ENCODE data around the gene KCNH1. TPM values are rescaled to one million over a fixed set of nuclear protein-coding genes. Genes with fewer than 3 reads are reported as not detected.
A peak's percentile ranks its signal among the peaks of the same experiment; 100 is the strongest.

Gene KCNH1
- total RNA-seq, 1 donor, result 41.3 TPM

DNA sequence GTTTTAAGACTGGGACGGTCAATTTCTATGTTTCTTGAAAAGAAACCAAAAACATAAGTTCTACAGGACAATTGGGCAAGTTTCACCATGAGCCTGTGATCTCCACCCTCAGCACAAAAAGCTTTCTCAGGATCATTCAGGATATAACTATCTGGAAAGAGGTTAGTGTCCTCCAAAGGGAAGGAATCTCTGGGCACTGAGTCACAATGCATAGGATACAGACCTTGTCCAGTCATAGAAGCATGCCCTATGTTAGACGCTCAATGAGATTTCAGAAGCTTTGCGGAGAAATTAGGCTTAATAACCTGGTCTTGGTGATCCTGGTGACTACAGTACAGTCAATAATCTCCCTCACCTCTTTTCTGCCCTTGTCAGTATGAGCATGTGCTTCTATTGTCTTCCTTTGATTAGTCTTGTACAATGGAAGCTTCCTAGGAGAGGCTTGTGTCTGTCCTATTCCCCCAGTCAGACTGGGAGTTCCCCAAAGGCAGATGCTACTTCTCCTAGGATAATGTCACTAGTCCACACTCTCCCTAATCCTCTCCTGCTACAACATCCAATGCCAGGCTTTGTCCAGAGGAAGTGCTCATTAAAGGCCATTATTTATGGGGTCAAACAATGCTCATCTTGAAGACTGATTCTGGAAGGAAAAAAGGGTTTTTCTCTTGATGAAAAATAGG is 97.4 kb downstream of the KCNH1 start:
- Histone ChIP-seq H3K27ac (ENCODE audit: low read depth, low read length) (peak overlapping the region; percentile 67), H3K27me3 (ENCODE audit: insufficient read depth, low read length) (no peaks in the 10 kb centered on the region), H3K4me1 (ENCODE audit: insufficient read depth, low read length) (peaks cover 13% of the 10 kb centered on the region), H2AFZ (ENCODE audit: low read length) (peak overlapping the region; percentile 80), H4K20me1 (ENCODE audit: insufficient read depth, low read length) (no peaks in the 10 kb centered on the region), H3K4me2 (ENCODE audit: insufficient read depth, low read length) (peak overlapping the region; percentile 33), H3K36me3 (ENCODE audit: insufficient read depth, low read length) (no peaks in the 10 kb centered on the region), H3K79me2 (ENCODE audit: insufficient read depth, low read length) (no peaks in the 10 kb centered on the region), H3K4me3 (ENCODE audit: insufficient read depth, low read length) (no peak overlapping the region), H3K9me3 (ENCODE audit: low read depth, low read length) (no peaks in the 10 kb centered on the region)
- DNase-seq (ENCODE audit: insufficient read length, low spot score, missing footprints), result peak; percentile 27
- TF ChIP-seq, protein P1, sequence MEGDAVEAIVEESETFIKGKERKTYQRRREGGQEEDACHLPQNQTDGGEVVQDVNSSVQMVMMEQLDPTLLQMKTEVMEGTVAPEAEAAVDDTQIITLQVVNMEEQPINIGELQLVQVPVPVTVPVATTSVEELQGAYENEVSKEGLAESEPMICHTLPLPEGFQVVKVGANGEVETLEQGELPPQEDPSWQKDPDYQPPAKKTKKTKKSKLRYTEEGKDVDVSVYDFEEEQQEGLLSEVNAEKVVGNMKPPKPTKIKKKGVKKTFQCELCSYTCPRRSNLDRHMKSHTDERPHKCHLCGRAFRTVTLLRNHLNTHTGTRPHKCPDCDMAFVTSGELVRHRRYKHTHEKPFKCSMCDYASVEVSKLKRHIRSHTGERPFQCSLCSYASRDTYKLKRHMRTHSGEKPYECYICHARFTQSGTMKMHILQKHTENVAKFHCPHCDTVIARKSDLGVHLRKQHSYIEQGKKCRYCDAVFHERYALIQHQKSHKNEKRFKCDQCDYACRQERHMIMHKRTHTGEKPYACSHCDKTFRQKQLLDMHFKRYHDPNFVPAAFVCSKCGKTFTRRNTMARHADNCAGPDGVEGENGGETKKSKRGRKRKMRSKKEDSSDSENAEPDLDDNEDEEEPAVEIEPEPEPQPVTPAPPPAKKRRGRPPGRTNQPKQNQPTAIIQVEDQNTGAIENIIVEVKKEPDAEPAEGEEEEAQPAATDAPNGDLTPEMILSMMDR (IDR thresholded peaks at IDR 0.05; ENCODE audit: extremely low read depth, low read depth, low read length), result no peak

DNA sequence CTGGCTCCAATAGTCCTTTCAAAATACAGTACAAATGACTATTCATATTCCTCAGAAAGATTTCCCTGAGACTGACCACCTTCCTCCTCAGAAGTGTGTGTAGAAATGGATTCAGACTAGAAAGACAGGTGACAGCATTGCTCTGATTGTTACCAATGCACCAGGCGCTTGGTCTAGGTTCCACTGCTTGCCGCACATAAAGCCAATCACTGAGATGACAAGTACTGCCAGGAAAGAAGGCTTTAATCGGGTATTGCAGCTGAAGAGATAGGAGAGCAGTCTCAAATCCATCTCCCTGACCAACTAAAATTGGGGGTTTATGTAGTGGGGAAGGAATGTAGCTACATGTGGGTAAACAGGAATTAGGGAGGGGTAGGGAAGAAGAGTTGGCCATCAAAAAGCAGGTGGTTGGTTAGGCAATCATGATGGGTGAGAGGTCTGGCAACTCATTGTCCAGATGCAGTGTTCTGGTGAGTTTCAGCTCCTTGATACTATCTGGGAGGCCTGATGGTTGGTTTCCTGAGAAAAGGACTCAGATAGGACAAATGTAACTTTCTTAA is 98.0 kb downstream of the KCNH1 start:
- no peak for DNase-seq (ENCODE audit: insufficient read length, low spot score, missing footprints)
- Histone ChIP-seq H3K4me2 (ENCODE audit: insufficient read depth, low read length) (no peak overlapping the region), H2AFZ (ENCODE audit: low read length) (no peak overlapping the region), H3K27ac (ENCODE audit: low read depth, low read length) (peak overlapping the region; percentile 67), H3K4me3 (ENCODE audit: insufficient read depth, low read length) (no peak overlapping the region), H3K36me3 (ENCODE audit: insufficient read depth, low read length) (no peaks in the 10 kb centered on the region), H3K79me2 (ENCODE audit: insufficient read depth, low read length) (no peaks in the 10 kb centered on the region), H3K4me1 (ENCODE audit: insufficient read depth, low read length) (peaks cover 13% of the 10 kb centered on the region), H3K9me3 (ENCODE audit: low read depth, low read length) (no peaks in the 10 kb centered on the region), H4K20me1 (ENCODE audit: insufficient read depth, low read length) (no peaks in the 10 kb centered on the region), H3K27me3 (ENCODE audit: insufficient read depth, low read length) (no peaks in the 10 kb centered on the region)
- TF ChIP-seq, protein P1 (IDR thresholded peaks at IDR 0.05; ENCODE audit: extremely low read depth, low read depth, low read length), result no peak

DNA sequence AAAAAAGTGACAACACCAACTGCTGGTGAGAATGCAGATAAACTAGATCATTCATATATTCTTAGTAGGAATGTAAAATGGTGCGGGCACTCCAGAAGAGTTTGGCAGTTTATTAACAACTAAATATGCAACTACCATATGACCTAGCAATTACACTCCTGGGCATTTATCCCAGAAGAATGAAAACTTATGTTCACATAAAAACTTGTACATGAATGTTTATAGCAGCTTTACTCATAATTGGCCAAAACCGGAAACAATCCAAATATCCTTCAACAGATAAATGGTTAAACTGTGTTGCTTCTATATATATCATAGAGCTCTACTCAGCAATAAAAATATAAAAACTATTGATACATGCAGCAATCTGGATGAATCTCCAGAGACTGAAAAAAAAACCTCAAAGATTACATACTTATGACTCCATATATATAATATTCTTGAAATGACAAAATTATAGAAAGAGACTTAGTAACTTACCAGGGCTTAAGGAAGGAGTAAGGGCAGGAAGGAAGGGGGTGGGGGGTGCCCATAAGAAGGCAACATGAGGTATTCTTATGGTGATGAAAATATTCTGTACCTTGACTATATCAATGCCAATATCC is 99.9 kb downstream of the KCNH1 start:
- H3K27ac ChIP-seq (ENCODE audit: low read depth, low read length), result no peak overlapping the region
- H3K27me3 ChIP-seq (ENCODE audit: insufficient read depth, low read length), result no peaks in the 10 kb centered on the region
- peak; percentile 2 for DNase-seq (ENCODE audit: insufficient read length, low spot score, missing footprints)
- no peak overlapping the region for H3K4me2 ChIP-seq (ENCODE audit: insufficient read depth, low read length)
- no peak overlapping the region for H2AFZ ChIP-seq (ENCODE audit: low read length)
- TF ChIP-seq, protein P1 (IDR thresholded peaks at IDR 0.05; ENCODE audit: extremely low read depth, low read depth, low read length), result no peak
- no peaks in the 10 kb centered on the region for H3K9me3 ChIP-seq (ENCODE audit: low read depth, low read length)
- H3K36me3 ChIP-seq (ENCODE audit: insufficient read depth, low read length), result no peaks in the 10 kb centered on the region
- no peaks in the 10 kb centered on the region for H4K20me1 ChIP-seq (ENCODE audit: insufficient read depth, low read length)
- H3K4me3 ChIP-seq (ENCODE audit: insufficient read depth, low read length), result no peak overlapping the region
- peaks cover 13% of the 10 kb centered on the region for H3K4me1 ChIP-seq (ENCODE audit: insufficient read depth, low read length)
- no peaks in the 10 kb centered on the region for H3K79me2 ChIP-seq (ENCODE audit: insufficient read depth, low read length)

DNA sequence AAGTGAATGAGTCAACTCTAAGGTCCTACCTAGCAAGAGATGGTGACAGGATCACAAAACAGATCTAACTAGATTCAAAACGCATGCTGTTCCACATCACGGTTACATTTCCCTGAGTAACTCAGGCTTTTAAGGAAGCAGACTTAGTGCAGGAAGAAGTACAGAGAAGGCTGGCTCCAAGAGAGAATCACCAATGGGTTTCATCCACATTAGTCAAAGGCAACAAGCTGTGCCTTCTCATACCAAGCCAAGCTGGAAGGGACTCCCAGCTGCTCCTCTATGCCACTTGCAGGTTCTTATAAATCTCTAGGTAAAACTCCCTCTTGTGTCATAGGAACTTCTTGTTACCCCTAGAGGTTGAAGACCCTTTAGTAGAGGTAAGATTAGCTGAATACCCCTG is 109.0 kb downstream of the KCNH1 start:
- H3K27ac ChIP-seq (ENCODE audit: low read depth, low read length), result no peak overlapping the region
- H3K9me3 ChIP-seq (ENCODE audit: low read depth, low read length), result no peaks in the 10 kb centered on the region
- H3K4me2 ChIP-seq (ENCODE audit: insufficient read depth, low read length), result no peak overlapping the region
- no peaks in the 10 kb centered on the region for H3K36me3 ChIP-seq (ENCODE audit: insufficient read depth, low read length)
- no peaks in the 10 kb centered on the region for H3K27me3 ChIP-seq (ENCODE audit: insufficient read depth, low read length)
- H2AFZ ChIP-seq (ENCODE audit: low read length), result no peak overlapping the region
- H3K4me1 ChIP-seq (ENCODE audit: insufficient read depth, low read length), result no peaks in the 10 kb centered on the region
- no peak for DNase-seq (ENCODE audit: insufficient read length, low spot score, missing footprints)
- H3K79me2 ChIP-seq (ENCODE audit: insufficient read depth, low read length), result peaks cover 3% of the 10 kb centered on the region
- H4K20me1 ChIP-seq (ENCODE audit: insufficient read depth, low read length), result no peaks in the 10 kb centered on the region
- H3K4me3 ChIP-seq (ENCODE audit: insufficient read depth, low read length), result no peak overlapping the region
- TF ChIP-seq, protein P1 (IDR thresholded peaks at IDR 0.05; ENCODE audit: extremely low read depth, low read depth, low read length), result no peak
